GM19324 (cell line): ENCODE data around the gene AGAP2.
"Not testable (repeated sequence)": the region's sequence is repeated elsewhere in the genome, so short reads cannot be mapped to it uniquely, and the experiment has no call there.

ENCODE experiments used
- ATAC-seq: cut with Tn5 transposase; IDR thresholded peaks from one replicate; pipeline ENCODE4 v1.9.1; 2021; ENCODE audit warnings: mild to moderate bottlenecking, moderate library complexity; ENCODE audit not compliant: unreplicated experiment, low FRiP score

AGAP2 gene

DNA sequence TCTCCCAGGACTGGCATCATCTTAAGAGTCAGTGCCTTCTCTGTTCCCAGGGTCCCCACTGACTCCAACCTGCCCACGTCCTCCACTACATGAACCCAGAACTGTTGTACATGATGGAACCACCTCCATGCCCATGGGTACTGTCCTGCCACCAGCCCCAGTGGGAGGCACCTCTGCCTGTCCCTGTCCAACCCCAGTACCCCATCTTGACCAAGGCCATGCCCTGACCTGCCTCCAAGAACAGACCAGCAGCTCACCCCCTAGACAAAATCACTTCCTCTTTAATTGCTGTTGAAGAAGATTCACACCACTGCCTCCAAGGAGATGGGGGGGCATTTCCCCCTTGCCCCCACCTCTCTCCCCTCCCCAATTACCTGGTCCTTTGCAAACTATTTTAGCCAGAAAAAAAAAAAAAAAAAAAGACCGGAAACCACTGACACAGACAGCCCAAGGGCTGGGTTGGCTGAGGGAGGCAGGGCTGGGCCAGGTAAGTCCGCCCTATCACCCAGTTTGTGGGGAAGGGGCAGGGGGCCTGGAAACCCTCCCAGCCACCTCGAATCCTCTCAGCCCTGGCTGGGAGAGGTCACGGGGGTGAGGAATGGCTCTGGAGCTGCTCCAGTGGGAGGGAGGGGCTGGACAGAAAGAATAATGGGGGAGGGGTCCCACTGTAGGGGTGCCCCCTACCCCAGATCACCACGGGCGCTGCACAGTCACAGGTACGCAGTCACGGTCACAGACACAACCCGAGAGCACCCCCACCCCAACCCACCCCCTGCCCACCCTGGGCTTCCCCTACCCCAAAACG lies 13.4 kb downstream of the AGAP2 start:
- no peak for ATAC-seq

DNA sequence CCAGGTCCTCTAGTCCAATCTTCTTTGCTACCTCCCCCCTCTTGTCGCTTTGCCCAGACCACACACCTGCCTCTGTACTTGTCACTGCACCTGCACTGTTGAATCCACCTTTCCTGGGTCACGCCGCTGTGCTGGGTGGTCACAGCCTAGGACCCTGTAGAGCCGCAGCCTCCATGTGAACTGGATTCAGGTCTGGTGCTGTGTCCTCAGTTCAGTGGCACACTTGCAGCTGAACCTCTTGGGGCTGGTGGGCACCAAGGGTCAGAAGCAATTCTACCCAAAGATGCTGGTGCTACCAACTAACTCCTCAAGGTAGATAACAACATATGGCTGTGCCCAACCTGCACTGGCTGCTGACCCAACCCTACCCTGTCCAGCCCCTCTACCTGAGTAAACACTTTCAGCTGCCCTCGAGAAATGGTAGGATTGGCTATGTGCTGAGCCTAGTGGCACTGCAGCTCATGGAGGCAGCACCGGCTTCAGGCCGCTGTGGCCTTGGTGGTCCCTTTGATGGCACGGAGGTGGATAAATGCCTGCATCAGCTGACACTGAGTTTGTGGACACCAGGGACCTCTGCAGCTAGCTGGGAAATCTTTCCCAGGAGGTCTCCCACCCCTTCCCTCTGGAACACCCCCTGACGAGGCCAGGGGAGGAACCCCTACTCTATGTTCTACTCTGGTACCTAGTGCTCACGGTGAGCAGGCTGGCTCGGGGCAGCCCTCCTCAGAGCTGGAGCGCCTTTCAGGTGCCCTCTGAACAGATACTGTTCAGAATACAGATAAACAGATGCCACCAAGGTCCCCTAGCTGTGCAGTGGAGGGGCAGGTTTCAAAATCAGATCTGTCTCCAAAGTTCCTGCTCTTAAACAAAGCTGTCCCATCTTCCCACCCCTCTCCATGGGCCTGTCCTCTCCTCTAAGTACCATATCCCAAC lies 14.3 kb downstream of the AGAP2 start:
- no peak for ATAC-seq

DNA sequence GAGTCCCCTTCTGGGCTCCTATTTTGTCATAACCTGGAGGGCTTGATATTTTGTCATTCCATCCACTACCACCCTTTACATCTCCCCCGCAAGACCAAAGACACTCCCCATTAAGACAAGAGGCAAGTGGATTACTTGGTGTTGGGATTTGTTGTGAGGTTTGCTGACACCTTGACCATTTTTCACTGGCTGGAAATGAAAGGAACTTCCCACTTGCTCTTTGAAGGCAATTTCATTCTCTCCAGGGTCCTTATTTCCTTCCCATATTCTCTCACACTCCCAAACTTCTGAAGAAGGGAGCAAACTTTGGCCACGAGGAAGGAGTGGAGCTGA lies 14.9 kb downstream of the AGAP2 start:
- ATAC-seq, result no peak

DNA sequence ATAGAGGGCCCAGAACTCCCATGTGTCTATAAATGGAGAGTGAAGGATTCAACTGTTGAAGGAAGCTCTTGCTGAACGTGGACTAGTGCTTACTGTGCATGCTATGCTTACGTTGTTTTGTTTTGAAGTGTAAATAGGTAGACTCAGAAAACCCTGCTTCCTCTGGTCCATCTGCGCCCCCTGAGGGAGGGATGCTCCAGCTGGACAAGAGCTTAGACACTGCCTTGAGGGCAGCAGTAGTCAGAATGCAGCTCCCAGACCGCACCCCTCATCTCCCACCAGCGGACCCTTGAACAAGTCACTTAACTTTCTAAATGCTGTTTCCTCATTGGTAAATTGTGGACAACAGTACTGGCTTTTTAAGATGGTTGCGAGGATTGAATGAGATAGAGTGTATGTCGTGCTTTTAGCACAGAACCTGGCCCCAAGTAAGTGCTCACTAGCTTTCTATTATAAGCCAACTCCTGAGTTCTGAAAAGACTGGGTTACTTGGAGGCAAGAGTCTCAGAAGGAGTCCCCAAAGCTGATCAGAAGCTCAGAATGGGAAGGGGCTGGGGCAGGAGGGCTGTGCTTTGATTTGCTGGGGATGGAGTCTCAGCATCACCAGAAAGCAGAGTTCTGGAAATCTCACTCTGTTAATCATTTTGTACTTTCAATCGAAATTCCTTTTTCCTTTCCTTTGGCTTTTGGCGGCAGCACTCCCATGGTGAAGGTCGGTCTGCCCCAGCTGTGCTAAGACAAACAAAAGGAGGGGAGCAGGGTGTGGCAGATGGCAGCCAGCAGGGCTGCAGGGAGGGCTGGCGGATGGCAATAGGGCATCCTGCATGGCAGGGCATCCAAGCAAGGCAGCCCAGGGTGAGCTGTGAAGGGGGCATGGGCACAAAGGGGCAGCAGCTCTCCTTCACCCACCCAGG lies 15.6 kb downstream of the AGAP2 start:
- ATAC-seq, result no peak

DNA sequence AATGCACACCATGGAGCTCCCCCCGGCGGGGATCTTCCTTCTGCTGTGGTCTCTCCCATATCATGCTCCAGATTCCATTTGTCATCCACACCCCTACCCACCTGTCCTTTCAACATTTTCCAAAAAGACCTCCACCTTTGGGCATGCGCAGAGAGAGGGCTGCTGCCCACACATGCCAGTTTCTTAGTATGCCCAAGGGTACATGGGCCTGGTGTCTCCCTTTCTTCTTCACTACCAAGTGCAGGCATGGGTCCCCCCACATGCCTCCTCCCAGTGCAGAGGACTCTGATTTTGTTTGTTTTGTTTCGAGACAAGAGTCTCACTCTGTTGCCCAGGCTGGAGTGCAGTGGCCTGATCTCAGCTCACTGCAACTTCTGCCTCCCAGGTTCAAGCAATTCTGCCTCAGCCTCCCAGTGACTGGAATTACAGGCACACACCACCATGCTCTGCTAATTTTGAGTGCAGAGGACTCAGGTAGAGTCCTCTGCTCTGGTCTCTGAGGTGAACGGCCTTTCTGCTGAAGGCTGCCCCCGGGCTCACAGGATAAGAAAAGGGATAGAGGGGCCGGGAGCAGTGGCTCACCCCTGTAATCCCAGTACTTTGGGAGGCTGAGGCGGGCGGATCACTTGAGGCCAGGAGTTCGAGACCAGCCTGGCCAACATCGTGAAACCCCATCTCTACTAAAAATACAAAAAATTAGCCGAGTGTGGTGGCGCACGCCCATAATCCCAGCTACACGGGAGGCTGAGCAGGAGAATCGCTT lies 16.5 kb downstream of the AGAP2 start:
- not testable (repeated sequence) for ATAC-seq

DNA sequence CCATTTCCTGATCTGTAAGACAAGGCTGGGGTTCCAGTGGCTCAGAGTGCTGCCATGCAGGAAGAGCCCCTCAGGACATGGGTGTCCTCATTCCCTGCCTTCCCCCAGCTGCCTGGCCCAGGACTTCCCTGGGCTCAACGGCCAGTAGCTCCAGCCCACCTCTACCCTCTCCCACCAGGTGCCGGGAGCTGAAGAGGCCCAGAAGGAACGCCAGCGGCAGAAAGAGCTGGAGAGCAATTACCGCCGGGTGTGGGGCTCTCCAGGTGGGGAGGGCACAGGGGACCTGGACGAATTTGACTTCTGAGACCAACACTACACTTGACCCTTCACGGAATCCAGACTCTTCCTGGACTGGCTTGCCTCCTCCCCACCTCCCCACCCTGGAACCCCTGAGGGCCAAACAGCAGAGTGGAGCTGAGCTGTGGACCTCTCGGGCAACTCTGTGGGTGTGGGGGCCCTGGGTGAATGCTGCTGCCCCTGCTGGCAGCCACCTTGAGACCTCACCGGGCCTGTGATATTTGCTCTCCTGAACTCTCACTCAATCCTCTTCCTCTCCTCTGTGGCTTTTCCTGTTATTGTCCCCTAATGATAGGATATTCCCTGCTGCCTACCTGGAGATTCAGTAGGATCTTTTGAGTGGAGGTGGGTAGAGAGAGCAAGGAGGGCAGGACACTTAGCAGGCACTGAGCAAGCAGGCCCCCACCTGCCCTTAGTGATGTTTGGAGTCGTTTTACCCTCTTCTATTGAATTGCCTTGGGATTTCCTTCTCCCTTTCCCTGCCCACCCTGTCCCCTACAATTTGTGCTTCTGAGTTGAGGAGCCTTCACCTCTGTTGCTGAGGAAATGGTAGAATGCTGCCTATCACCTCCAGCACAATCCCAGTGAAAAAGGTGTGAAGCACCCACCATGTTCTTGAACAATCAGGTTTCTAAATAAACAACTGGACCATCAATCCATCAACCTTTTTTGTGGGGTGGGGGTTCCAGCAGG lies 17.6 kb downstream of the AGAP2 start:
- ATAC-seq, result no peak

DNA sequence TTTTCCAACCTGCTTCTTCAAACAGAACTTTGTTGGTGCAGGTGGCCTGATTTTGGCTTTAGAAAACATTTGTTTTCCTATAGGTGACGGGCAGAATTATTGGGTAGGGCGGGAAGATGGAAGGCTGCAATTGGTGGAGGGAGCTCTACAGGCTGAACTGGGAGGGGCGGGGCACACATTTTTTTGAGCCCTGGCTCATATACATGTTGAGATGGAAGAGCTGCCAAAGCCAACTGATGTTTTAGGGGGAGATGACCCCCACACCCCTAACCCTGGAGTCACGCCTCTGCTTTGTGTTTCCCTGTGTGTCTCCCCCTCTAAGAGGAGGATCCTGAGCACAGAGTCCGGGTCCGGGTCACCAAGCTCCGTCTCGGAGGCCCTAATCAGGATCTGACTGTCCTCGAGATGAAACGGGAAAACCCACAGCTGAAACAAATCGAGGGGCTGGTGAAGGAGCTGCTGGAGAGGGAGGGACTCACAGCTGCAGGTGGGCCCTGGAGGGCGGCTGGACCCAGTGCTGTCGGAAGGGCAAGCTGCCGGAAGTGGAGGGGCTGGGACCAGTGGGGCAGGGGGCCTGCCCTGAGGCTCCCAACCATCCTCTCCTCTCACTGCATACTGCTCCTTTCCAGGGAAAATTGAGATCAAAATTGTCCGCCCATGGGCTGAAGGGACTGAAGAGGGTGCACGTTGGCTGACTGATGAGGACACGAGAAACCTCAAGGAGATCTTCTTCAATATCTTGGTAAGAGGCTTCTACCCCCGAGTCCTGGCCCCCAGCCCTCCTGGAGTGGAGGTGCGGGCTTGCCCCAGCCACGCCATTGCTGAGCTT lies 18.6 kb downstream of the AGAP2 start:
- ATAC-seq, result no peak

DNA sequence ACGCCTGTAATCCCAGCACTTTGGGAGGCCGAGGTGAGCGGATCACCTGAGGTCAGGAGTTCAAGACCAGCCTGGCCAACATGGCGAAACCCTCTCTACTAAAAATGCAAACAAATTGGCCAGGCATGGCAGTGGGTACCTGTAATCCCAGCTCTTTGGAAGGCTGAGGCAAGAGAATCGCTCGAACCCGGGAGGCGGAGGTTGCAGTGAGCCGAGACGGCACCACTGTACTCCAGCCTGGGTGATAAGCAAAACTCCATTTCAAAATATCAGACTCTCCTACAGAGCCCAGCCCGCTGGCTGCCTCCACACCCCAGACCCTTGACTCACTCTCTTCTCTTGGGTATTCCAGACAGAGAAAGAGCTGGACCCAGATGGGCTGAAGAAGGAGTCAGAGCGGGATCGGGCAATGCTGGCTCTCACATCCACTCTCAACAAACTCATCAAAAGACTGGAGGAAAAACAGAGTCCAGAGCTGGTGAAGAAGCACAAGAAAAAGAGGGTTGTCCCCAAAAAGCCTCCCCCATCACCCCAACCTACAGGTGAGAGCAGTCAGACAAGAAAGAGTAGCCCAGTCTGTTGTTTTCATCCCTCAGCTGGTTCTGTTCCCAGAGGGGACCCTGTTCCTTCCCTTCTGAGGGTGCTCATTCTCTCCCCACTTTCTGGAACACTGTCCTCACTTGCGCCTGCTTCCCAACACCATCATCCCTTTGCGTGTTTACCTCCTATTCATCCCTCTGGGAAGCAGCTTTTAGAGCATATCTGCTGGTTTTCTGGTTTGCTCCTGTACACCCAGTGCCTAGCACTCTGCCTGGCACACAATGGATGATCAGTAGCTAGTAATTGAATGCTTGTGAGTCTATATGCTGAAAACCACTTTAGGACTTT lies 19.7 kb downstream of the AGAP2 start:
- ATAC-seq, result no peak

DNA sequence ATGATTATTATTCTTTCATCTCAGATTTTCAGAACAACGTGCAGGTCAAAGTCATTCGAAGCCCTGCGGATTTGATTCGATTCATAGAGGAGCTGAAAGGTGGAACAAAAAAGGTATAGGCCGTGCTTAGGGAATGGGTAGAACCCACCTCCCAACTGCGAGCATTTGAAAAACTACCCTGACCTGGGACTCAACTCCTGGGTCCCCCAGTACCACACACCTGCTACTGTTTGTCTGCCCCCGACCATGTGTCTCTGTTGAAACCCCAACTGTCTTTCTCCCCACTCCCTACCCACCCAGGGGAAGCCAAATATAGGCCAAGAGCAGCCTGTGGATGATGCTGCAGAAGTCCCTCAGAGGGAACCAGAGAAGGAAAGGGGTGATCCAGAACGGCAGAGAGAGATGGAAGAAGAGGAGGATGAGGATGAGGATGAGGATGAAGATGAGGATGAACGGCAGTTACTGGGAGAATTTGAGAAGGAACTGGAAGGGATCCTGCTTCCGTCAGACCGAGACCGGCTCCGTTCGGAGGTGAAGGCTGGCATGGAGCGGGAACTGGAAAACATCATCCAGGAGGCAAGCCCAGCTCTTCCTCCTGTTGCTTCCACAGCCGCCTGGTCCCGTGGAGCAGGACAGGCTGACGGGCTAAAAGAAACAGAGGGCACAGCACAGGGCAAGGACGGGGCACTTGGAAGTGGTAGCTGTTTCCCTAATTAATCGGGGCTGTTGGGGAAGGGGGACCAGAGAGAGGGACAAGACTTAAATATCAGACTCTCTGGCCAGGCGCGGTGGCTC lies 20.5 kb downstream of the AGAP2 start:
- no peak for ATAC-seq

DNA sequence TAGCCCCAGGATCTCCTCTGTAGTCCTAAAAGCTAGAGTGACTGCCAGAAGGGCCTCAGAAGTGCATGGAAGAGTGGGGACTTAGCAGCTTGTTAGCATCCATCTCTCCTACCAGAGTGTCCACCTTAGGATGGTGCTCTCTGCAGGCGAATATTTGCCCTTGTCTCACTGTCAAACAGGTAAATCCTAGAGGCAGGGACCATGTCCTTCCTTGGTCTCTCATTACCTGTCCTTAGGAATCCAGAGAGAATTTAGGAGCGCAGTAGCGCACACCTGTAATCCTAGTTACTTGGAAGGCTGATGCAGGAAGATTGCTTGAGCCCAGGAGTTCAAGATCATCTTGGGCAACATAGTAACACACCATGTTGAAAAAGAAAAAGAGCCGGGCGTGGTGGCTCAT lies 21.4 kb downstream of the AGAP2 start:
- ATAC-seq, result no peak

DNA sequence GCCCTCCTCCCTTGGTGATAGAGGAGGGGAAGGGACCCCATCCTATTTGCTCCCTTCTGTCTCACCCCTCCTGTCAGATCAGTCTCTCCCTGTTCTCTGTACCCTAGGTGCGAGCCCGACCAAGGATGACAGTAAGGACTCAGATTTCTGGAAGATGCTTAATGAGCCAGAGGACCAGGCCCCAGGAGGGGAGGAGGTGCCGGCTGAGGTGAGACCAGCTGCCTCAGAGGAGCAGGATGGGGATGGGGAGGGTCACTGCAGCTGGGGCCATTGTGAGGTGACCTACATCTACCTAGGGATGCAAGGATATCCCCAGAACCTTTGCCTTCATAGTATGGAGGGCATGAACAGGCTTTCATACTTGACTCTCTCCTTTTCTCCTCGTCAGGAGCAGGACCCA lies 22.2 kb downstream of the AGAP2 start:
- ATAC-seq, result no peak

DNA sequence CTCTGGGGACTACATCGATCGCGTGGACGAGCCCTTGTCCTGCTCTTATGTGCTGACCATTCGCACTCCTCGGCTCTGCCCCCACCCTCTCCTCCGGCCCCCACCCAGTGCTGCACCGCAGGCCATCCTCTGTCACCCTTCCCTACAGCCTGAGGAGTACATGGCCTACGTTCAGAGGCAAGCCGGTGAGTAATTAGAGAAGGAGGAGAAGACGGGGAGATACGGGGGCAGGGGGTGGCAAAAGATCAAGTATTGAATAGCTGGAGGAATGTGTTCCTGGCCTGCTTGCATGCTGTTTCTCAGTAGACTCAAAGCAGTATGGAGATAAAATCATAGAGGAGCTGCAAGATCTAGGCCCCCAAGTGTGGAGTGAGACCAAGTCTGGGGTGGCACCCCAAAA lies 22.8 kb downstream of the AGAP2 start:
- ATAC-seq, result no peak

DNA sequence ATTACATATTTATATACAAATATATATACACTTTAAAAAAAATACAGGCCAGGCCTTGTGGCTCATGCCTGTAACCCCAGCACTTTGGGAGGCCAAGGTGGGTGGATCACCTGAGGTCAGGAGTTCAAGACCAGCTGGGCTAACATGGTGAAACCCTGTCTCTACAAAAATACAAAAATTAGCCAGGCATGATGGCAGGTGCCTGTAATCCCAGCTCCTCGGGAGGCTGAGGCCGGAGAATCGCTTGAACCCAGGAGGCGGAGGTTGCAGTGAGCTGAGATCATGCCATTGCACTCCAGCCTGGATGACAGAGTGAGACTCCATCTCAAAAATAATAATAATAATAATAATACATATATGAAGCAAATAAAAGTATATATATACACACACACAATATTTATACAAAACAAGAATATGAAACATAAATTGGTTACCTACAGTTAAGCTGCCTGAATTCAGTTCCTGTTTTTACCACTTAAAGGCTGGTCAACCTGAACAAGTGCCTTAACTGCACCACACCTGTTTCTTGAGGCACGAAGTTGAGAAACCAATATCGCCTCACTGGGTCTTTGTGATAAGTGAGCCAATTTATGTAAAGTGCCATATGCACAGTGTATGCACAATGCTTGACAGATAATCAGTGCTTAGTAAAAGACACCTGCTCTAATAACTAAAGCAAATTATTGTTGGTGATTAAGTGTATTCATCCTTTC lies 23.4 kb downstream of the AGAP2 start:
- ATAC-seq, result not testable (repeated sequence)

DNA sequence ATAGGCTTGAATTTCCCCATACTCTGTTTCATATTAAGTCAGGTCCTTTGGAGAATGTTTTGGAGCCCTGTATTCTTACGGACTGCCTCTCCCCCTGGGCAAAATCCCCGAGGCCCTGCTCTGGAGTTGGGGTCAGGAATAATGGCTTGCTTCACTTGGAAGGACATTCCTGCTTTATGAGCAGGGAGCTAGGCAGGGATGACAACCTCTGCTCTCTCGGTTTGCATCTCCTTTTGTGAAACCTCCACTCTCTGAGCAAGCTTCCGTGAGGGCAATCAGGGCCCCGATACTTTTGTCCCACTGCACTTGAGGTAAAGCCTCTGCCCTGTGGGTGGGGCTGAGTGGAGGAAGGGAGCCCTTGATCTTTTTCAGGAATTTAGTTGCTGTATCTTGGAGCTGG lies 25.3 kb downstream of the AGAP2 start:
- ATAC-seq, result no peak

DNA sequence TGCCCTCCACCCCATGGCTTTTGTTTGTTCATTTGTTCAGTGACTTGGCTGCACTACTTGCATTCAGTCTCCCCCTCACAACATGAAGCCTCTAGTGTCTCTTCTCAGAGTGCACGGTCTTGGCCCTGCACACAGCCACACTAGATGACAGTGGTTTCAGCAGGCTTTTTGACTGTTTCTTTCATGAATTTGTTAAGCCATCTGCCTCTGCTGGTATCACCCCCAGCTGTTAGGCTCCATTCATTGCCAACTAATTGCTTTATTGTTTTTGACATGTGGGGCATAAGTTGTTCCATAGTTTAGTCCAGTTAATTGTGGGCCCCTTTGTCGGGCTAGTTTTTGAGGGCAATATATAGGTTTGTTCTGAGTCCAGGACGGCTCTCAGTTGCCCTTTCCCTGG lies 25.8 kb downstream of the AGAP2 start:
- no peak for ATAC-seq

DNA sequence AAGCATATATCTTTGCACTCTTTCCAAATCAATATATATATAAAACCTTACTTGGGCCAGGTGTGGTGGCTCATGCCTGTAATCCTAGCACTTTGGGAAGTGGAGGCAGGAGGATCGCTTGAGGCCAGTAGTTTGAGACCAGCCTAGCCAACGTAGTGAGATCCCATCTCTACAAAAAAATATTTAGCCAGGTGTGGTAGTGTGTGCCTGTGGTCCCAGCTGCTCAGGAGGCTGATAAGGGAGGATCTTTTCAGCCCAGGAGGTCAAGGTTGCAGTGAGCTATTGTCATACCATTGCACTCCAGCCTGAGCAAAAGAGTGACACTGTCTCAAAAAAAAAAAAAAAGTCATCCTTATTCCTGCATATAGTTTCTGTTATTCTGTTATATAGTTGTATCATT lies 30.2 kb downstream of the AGAP2 start:
- no peak for ATAC-seq
